Measurements from ENCODE around the gene CPAMD8.
"Not testable (repeated sequence)": the region's sequence is repeated elsewhere in the genome, so short reads cannot be mapped to it uniquely, and the experiment has no call there.

Gene CPAMD8

DNA sequence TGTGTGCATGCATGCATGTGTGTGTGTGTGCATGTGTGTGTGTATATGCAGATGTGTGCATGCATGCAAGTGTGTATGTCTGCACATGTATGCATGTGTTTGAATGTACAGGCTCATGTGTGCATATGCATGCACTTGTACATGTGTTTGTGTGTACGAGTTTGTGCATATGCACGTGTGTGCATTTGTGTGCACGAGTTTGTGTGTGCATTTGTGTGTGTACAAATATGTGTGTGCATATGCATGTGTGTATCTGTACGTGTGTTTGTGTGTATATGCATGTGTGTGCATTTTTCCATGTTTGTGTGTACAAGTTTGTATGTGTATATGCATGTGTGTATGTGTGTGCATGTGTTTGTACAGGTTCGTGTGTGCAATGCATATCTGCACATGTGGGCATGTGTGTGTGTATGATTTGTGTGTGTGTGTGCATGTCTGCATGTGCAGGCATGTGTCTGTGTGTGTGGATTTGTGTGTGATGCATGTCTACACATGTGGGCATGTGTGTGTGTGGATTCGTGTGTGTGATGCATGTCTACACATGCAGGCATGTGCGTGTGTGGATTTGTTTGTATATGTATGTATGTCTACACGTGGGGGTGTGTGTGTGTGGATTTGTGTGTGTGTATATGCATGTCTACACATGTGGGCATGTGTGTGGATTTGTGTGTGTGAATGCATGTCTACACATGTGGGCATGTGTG, 80.7 kb downstream of the CPAMD8 start:
- no peak for DNase-seq (ENCODE audit: low spot score)

DNA sequence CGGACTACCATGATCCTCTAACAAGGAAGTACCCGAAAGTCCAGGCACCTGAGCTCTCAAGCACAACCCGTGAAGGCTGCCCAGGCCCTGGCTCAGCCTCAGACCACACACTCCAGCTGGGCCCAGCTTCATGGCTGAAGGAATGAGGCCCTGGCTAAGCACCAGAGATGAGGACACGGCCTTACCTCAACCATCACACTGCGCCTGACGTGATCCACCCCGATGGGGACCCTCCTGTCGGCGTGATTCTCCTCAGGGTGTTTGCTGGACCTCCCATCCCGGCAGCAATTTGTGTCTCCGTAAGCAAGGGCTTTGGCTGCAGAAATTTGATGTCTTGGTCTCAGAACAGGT, 81.3 kb downstream of the CPAMD8 start:
- DNase-seq (ENCODE audit: low spot score): no peak

DNA sequence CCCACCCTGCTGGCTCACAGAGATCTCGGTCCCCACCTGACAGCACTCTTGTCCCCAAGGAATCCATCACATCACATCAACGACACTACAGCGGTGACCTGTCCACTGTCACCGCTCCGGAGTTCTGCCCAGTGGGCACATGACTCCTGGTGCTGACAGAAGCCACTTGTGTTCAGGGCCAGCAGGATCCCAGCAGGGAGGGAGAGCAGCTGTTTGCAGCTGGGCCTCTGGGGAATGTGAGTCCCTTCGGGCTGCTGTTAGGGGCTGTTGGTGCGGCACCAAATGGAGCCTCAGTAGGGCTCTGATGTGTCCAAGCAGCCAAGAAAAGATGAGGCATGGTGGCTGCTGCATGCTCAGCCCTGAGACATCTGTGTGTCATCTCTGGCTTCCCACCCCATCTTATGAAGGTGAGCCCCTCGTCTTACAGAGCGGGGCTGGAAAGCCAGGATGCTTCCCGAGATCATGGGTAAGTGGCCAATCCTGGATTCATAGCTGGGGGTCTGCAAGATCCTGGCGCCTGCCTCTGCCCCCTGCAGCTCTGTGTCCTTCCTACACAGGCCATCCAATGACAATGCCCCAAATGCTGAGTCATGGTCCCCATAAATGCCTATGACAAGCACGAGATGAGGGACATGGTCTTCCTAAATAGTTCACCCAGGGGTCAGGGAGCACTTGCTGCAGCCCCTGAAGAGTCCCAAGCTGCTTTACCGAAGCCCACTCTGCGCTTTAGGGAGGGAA, 81.8 kb downstream of the CPAMD8 start:
- DNase-seq (ENCODE audit: low spot score): no peak

DNA sequence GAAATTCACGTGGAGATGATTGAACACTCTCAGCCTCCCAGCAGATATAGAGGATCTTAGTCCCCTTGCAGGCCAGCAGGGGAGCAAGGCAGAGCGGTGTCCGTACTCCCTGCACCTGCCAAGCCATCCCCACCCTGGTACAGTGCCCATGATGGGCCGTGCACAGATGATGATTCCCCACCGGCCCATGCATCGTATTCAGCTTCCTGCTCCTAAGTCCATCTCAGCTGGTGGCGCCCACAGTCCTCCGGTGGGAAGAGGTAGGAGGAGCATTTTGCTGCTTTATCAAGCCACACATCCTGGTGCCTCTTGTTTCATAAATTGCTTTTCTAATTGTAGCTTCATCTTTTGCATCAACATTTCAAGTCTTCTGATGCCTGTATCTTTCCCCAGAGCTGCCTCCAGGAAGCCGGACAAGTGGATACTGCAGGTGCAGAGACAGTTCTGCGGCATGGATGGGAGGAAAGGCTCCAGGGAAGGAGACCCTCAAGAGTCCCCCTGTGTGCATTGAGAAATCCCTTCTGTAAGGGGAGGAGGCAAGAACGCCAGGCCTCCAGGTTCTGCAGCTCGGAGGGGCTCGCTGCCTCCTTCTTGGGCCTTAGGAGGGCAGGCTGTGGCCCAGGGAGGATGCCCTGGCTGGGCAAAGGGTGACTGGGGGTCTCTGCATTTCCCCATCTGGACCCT, 82.5 kb downstream of the CPAMD8 start:
- no peak for DNase-seq (ENCODE audit: low spot score)

DNA sequence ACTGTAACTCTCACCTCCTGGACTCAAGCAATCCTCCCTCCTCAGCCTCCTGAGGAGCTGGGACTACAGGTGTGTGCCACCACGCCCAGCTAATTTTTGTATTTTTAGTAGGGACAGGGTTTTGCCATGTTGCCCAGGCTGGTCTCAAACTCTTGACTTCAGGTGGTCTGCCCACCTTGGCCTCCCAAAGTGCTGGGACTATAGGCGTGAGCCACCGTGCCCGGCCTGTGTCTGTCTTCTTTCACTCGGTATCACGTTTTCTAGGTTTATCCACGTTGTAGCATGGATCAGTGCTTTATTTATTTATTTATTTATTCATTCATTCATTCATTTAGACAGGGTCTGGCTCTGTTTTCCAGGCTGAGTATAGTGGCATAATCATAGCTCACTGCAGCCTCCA, 83.5 kb downstream of the CPAMD8 start:
- not testable (repeated sequence) for DNase-seq (ENCODE audit: low spot score)

DNA sequence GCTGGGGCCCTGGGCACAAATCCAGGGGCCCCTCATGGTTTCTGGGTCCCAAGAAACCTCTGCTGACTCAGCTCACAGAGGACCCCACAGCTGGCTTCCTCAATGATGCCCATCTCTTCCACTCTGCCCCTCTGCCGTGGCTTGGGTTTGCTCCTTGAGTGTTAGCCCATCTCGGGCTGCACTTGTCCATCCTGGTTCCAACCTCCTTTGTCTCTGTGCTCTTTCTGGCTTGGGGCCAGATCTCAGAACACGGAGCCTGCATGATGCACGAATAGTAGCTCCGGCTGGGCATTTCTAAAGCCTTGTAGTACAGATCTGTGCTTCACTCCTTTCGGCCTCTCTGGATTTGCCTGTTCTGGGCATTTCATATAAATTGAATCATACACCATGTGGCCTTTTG, 84.0 kb downstream of the CPAMD8 start:
- no peak for DNase-seq (ENCODE audit: low spot score)

DNA sequence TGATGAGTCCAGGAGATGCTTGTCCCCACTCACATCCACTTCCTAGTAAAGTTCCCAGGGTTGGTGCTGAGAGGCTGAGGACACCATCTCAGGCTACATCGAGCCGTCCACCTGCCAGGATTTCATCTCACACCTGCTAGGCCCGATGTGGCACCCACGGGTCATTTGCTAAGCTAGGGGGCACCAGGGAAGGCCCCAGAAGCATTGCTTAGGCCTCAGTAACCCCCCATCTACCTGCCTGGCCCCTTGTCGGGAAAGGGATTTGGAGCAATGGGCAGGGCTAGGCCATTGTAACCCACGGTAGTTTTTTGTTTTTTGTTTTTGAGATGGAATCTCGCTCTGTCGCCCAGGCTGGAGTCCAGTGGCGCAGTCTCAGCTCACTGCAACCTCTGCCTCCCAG, 86.0 kb downstream of the CPAMD8 start:
- DNase-seq (ENCODE audit: low spot score): no peak

DNA sequence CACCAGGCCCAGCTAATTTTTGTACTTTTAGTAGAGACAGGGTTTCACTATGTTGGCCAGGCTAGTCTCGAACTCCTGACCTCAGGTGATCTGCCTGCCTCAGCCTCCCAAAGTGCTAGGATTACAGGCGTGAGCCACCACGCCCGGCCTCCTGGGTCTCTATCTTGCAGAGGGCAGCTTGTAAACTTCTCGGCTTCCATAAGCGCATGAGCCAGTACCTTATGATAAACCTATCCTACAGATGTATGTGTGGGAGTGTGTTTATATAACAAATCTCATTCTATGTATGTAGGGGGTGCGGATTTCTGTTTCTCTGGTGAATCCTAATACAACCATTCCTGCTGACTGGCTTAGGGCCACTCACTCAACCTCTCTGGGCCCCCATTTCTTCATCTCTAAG, 86.5 kb downstream of the CPAMD8 start:
- not testable (repeated sequence) for DNase-seq (ENCODE audit: low spot score)

DNA sequence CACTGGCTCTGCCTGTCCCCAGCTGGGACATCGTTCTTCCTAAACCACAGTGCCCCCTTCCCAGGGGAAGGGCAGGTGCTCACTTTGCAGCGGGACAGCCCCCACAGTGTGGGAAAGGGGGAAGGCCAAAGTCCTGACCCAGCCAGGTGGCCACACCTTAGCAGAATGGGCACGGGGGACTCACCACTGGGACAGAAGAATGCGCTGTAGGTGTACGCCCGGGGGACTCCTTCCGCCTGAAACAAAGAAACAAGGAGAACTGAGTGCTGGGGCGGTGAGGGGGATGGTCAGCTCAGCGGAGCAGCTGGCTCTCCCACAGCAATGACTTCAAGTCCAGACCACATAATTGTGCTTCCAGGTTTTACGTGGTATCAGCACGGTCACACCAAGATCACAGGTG, 88.4 kb downstream of the CPAMD8 start:
- no peak for DNase-seq (ENCODE audit: low spot score)

DNA sequence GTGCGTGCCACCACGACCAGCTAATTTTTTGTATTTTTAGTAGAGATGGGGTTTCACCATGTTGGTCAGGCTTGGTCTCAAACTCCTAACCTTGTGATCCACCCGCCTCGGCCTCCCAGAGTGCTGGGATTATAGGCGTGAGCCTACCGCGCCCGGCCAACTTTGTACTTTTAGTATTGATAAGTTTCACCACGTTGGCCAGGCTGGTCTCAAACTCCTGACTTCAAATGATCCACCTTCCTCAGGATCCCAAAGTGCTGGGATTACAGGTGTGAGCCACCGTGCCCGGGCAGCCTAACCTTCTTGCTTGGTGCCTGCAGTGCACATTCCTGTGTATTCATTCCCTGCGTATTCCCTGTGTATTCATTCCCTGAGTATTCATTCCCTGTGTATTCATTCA, 88.8 kb downstream of the CPAMD8 start:
- DNase-seq (ENCODE audit: low spot score): not testable (repeated sequence)

DNA sequence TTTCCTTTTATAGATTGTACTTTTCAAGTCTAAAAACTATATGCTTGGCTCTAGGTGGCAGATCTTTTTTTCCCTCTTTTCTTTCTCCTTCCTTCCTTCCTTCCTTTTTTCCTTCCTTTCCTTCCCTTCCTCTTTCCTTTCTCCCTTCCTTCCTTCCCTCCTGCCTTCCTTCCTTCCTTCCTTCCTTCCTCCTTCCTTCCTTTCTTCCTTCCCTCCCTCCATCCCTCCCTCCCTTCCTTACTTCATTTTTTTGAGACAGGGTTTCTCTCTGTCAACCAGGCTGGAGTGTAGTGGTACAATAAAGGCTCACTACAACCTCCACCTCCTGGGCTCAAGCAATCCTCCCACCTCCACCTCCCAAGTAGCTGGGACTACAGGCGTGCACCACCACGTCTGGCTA, 89.7 kb downstream of the CPAMD8 start:
- DNase-seq (ENCODE audit: low spot score): no peak

DNA sequence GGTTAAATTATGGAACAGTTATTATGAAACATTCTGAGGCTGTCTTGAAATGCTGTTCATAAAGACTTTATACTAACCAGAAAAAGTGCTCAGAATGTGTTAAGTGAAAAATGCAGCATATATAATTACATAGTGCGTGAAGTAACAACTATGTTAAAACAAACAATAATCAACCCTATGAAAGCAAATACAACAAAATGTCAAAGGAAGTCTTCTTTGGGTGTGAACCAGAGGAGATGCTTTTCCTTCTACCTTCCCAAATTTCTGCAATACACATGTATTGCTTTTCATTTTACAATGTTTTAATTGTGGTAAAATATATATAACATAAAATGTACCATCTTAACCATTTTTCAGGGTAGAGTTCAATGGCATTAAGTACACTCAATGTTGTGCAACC, 92.1 kb downstream of the CPAMD8 start:
- no peak for DNase-seq (ENCODE audit: low spot score)

DNA sequence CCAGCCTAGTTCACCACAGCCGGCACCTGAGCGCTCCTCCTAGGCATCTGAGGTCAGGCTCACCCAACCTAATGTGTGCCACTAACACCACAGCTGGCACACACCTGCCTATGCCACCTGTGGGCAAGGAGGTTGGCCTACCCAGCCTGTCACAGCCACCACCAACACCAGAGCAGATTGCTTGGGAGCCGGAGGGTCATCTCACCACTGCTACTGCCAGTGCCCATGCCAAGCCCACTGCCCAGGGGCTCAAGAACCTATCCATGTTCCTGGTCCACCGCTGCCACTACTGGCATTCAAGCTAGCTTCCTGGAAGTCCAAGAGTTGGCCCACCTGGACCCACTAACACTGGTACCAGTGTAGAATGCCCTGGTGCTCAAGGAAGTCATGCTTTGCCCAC, 95.3 kb downstream of the CPAMD8 start:
- no peak for DNase-seq (ENCODE audit: low spot score)

DNA sequence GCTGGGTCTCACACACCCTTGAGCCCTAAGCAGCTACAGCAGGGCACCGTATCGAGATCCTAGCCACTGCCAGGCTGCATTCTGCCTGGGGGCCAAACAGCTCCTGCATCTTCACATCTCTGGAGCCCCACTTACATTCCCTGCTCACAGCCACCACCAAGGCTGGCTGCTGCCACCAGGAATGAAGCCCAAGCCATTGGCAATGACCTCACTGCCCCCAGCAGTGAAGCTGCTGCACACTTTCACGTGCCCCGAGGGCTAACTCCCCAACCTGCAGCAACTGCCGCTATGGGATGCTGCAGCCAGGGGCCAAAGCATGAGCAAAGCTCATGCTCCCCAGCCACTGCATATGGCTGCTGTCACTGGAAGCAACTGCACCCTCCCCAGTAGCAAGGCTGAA, 95.9 kb downstream of the CPAMD8 start:
- no peak for DNase-seq (ENCODE audit: low spot score)

DNA sequence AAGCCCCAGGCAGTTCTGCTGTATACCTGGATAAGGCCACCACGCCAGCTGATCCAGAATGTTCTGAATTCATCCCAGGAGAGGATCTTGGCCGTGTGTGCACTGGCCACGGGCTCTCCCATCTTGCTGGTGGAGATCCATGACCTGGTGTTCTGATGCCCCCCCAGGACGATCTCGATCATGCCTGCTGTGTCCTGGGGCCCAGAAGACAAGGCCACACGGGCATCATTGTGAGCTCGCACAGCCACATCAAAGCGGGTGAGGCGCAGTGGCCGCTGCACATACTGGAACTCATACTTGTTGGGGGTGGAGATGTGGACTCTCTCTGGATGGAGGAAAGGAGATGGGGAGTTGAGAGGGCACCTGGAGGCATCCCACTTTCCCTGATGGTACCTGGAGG, 97.7 kb downstream of the CPAMD8 start:
- DNase-seq (ENCODE audit: low spot score): no peak

DNA sequence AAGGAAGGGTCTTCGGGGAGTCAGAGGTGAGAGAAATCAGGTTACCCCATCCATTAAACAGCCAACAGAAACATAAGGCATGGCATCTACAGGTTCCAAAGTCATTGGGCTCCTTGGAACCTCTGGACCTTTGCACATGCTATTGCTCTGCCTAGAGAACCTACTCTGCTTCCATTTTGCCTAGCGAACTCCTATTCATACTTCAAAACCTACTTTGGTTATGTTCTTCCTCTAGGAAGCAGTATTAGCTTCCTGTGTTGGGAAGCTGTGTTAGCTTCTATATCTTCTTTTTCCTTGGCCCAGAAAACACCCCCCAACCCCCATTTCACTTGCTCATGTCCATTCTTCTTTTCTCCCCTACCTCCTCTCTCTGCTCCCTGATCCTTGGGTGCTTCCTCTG, 98.3 kb downstream of the CPAMD8 start:
- DNase-seq (ENCODE audit: low spot score): no peak

DNA sequence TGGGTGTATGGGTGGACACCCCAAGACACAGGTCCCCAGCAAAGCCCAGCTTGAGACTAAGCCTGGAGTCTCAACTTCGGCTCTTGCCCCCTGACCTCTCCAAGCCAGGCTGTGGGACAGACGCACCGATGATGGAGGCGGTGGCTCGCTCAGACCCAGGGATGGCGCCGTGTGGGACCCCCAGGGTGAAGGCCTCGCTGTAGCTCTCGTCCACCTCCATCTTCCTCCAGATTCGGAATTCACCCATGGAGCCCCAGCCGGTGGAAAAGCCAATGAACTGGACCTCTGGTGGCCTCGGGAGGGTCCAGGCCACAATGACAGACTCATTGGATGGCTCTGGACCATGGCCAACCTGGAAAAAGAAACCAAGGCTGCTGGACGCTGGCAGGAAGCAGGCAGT, 98.7 kb downstream of the CPAMD8 start:
- DNase-seq (ENCODE audit: low spot score): no peak

DNA sequence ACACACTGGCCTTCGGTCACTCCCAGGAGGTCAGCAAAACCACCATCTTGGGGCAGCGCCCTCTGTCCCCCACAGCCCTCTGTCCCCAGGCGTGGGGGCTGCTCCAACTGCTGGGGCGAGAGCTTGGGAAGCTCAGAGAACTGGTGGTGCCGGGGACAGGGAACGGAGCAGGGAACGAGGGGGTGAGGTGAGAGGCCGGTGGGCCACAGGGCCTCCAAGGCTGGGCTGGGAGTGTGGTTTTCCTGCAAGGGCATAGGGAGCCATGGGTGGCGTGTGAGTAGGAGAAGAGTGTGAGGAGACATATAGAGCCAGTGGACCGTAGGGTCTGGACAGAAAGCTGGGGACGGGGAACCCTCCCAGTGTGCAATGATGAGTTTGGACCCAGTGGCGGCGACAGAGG, 103.7 kb downstream of the CPAMD8 start:
- no peak for DNase-seq (ENCODE audit: low spot score)

DNA sequence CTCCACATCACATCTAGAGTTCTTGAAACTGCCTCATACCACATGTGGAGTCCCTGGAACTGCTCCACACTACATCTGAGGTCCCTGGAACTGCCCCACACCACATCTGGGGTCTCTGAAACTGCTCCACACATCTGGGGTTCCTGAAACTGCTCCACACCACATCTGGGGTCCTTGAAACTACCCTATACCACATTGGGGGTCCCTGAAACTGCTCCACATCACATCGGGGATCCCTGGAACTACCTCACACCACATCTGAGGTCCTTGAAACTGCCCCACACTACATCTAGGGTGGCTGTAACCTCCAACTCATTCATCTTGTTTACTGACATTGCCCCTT, 104.0 kb downstream of the CPAMD8 start:
- no peak for DNase-seq (ENCODE audit: low spot score)

DNA sequence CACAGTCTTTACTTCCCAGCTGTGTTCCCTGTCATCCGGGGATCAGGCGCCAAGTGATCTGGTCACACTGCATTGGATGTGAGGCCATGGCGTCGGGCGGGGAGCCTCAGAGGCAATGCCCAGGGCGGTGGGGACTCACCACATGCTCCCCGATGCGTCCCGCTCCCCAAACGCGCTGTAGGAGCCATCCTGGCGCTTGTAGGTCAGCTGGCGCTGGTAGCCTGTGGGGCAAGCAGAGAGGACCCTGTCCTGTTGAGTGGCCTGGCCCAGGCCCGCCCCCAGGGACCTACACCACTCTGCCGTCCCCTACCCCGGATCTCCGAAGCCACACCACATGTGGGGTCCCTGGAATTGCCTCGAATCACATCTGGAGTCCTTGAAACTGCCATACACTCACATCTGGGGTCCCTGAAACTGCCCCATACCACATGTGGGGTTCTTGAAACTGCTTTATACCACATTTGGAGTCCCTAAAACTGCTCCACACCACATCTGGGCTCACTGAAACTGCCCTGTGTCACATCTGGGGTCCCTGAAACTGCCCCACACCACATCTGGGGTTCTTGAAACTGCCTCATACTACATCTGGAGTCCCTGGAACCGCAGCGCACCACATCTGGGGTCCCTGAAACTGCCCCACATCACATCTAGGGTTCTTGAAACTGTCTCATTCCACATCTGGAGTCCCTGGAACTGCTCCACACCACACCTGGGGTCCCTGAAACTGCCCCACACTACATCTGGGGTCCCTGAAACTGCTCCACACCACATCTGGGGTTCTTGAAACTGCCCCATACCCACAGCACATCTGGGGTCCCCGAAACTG, 104.6 kb downstream of the CPAMD8 start:
- DNase-seq (ENCODE audit: low spot score): no peak

DNA sequence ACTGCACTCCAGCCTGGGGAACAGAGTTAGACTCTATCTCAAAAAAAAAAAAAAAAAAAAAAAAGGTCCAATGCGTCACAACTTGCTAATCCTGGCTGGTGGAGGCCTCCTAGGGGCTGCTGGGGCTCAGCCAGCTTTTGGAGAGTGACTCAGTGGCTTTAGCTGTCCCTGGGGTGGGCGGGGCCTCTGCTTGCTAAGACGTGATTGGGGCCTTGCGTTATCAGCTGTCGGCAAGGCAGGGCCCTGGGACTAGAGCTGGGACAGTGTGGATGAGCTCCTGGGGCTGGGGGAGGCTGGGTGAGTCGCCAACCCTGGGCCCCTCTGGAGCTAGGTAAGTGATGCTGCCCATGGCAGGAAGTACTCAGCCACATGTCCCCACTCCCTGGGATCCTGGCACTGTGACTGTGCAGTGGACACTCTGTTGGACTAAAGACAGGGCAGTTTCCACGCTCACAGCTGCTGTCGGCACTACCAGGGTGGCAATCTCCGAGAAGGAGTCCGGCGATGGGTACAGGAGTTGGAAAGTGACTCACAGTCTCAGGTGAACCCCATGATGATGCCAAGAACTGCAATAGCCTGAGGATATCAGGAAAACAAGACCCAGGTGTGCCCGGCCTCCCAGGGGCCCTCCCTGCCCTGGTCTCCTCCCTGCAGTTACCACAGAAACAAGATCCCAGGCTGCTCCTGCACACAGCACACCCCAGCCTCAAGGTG, 105.6 kb downstream of the CPAMD8 start:
- no peak for DNase-seq (ENCODE audit: low spot score)

DNA sequence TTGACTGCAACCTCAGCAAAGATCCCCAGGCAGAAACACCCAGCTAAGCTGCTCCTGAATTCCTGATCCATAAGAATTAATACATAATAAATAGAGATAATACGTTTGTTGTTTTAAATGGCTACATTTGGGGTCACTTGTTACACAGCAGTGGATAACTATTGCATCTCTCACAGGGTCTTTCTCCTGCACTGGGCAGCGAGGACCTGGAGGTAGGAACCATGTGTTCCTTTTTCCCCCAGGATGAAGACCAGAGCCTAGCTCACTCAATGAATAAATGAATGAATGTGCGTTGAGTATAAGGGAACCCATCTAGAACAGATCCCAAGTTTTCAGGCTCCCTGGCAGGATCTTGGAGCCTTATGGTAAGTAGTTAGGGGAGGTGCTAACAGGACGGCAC, 107.1 kb downstream of the CPAMD8 start:
- DNase-seq (ENCODE audit: low spot score): no peak
